Skeletal muscle cell (primary cell): ENCODE results near the gene HCAR2.
"Not testable (repeated sequence)": the region's sequence is repeated elsewhere in the genome, so short reads cannot be mapped to it uniquely, and the experiment has no call there.

Source experiments
- DNase-seq: peaks from one replicate; pipeline ENCODE4 v3.0.0-alpha.2; 2010; ENCODE audit warnings: low read depth
- H3K4me3 ChIP-seq: 2 replicates; pipeline ENCODE4 v1.5.1; 2011; ENCODE audit warnings: low read depth, mild to moderate bottlenecking, control low read depth, low read length, moderate library complexity

The HCAR2 gene

DNA sequence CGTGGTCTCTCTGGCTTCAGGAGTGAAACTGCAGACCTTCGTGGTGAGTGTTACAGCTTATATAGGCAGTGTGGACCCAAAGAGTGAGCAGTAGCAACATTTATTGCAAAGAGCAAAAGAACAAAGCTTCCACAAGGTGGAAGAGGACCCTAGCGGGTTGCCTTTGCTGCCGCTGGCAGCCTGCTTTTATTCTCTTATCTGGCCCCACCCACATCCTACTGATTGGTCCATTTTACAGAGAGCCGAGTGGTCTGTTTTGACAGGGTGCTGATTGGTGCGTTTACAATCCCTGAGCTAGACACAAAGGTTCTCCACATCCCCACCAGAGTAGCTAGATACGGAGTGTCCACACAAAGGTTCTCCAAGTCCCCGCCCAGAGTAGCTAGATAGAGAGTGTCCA lies 27.1 kb downstream of the HCAR2 start:
- not testable (repeated sequence) for H3K4me3 ChIP-seq, DNase-seq

DNA sequence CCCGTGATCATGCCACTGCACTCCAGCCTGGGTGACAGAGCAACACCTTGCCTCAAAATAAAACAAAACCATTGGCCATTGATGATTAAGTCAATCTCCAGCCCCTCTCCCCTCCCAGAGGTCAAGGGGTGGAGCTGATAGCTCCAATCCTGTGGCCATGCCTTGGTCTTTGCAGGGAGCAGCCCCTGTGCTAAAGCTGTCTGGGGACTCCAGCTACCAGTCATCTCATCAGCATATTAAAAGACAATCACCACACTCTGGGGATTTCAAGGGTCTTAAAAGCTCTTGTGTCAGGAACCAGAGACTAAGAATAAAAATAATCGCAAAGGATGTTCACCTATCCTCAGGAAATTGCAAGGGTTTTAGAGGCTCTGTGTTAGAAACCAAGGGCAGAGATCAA lies 30.6 kb downstream of the HCAR2 start:
- no peak overlapping the region for H3K4me3 ChIP-seq
- DNase-seq = no peak

DNA sequence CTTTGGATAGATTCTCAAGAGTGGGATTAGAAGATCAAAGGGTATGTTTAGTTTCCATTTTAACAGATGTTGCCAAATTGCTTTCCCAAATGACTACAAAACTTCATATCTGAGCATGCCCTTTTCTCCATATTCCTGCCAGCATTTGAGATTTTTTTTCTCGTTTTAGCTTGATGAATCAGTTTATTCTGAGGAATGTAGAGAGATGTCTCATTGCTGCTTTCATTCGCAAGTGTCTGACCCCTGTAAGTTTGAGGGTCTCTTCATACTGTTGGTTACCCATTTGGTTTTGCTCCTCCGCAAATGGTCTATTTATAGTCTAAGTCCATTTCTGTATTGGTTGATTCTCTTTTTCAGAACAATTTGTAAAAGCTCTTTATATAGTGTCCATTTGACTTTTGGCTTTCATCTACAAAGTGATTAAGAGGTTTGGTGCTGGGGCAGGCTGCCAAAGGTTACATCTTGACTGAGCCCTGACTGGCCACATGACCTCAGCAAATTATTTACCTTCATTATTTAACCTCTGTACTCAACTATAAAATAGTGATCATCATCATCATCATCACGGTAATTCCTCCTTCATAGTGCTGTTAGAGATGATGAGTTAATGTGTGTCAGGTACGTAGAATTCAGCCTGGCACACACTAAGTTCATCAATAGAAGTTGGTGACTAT lies 33.6 kb downstream of the HCAR2 start:
- DNase-seq = peak; percentile 52

DNA sequence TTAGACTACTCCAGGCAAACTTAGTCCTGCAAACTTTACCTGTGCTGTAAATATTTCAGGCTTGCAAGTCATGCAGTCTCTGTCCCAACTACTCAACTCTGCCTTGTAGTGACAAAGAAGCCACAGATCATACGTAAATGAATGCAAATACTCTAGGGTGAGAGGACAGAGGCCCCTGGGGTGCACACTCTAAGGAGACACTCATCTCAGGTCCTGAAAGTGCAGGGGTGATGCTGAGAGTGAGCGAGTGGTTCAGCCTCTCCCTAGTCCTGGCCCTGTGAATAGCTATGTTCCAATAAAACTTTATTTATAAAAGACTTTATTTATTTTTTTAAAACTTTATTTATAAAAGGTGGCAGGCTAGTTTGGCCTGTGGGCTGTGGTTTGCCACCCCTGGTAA lies 34.9 kb downstream of the HCAR2 start:
- DNase-seq = no peak

More for the DNA sequence above, 33.6 kb downstream of the HCAR2 start:
- H3K4me3 ChIP-seq = no peak overlapping the region

DNA sequence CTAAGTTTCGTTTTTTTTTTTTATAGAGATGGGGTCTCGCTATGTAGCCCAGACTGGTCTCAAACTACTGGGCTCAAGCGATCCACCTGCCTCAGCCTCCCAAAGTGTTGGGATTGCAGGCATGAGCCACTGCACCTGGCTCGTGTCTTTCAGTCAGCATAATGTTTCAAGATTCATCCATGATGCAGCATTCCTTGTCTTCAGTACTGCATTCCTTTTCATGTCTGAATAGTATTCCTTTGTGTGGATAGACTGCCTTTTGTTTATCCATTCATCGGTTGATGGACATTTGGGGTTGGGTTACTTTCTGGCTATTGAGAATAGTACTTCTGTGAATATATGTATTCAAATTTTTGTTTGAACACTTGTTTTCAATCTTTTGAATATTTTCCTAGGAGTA lies 37.4 kb downstream of the HCAR2 start:
- no peak for DNase-seq
- H3K4me3 ChIP-seq = no peak overlapping the region

More for the DNA sequence above, 34.9 kb downstream of the HCAR2 start:
- H3K4me3 ChIP-seq = no peak overlapping the region

DNA sequence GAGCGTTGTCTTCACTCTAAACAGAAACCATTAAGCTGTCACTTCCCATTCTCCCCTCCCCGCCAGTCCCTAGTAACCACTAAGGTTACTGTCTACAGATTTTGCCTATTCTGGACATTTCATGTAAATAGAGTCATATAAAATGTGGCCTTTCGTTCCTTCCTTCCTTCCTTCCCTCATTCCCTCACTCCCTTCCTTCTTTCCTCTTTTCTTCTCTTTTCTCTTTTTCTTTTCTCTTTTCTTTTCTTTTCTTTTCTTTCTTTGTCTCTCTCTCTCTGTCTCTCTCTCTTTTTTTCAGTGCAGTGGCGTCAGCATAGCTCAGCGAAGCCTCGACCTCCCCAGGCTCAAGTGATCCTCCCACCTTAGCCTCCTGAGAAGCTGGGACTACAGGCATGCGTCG lies 37.8 kb downstream of the HCAR2 start:
- DNase-seq = no peak
- no peak overlapping the region for H3K4me3 ChIP-seq

DNA sequence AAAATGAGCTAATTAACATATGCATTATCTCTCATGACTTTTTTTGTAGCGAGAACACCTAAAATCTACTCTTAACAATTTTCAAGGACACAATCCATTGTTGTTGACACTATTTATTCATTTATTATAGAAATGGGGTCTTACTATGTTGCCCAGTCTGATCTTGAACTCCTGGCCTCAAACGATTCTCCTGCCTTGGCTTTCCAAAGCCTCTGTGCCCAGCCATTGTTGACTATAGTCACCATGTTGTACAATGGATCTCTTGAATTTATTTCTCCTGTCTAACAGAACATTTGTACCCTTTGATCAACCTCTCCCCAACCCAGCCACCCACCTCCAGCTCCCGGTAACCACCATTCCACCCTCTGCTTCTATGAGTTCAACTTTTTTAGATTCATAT lies 41.2 kb downstream of the HCAR2 start:
- H3K4me3 ChIP-seq = no peak overlapping the region
- no peak for DNase-seq

DNA sequence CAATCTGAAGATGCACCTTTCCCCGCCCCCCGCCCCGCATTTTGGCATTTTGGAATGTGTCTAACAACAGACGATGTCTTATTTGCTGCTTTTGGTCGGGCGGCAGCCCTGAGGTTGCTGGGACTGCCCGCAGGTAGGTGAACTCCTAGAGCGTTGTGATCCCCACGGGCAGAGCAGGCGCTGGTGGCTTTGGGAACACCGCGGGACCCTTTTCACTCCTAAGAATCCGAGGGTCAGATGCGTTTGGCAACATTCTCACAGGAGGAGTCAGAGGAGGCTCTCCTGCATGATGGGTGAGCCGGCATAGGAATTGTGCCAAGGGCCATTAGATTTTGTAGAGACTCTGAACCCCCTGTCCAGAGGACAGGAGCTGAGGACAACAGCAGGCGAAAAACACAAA lies 41.9 kb downstream of the HCAR2 start:
- DNase-seq = no peak
- no peak overlapping the region for H3K4me3 ChIP-seq

DNA sequence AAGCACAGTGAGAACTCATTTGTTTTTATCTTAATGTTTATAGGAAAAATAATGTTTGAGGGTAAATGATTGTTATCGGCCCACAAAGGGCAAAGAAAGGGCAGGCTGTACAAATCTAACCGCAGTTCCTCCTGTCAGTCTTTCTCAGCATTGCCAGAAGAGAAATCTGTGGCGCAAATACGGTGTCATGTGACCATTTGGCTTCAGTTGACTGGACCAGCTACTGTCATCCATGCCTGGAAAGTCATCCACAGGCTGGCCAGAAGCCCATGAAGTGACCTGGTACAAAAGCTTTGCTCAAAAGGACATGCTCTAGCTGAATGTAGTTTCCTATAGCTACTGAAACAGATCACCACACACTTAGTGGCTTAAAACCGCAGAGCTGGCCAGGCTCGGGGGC lies 43.6 kb downstream of the HCAR2 start:
- no peak for DNase-seq
- H3K4me3 ChIP-seq = no peak overlapping the region

DNA sequence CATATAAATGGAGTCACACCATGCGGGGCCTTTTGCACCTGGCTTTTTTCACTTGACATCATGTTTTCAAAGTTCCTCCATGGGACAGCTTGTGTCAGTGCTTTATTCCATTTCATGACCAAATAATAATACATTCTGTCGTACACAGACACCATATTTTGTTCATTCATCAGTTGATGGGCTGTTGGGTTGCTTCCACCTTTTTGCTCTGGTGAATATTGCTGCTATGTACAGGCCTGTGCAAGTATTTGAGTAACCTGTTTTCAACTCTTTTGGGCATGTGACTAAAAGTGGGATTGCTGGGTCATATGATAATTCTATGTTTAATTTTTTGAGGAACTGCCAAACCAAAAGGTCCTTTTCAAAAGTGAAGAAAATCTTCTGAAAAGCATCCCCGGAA lies 46.9 kb downstream of the HCAR2 start:
- DNase-seq = no peak
- H3K4me3 ChIP-seq = no peak overlapping the region

DNA sequence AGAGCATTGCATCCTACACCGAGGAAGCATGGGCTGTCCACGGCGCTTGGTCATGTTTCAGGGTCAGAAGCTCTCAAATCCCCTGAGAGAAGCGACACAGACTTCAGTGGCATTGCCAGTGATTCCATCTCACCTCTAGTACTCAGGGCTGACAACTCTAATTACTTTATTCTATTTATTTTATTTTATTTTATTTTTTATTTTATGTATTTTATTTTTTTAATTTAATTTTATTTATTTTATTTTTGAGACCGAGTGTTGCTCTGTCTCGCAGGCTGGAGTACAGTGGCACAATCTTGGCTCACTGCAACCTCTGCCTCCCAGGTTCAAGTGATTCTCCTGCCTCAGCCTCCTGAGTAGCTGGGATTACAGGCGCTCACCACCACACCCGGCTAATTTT lies 49.9 kb downstream of the HCAR2 start:
- not testable (repeated sequence) for DNase-seq, H3K4me3 ChIP-seq

DNA sequence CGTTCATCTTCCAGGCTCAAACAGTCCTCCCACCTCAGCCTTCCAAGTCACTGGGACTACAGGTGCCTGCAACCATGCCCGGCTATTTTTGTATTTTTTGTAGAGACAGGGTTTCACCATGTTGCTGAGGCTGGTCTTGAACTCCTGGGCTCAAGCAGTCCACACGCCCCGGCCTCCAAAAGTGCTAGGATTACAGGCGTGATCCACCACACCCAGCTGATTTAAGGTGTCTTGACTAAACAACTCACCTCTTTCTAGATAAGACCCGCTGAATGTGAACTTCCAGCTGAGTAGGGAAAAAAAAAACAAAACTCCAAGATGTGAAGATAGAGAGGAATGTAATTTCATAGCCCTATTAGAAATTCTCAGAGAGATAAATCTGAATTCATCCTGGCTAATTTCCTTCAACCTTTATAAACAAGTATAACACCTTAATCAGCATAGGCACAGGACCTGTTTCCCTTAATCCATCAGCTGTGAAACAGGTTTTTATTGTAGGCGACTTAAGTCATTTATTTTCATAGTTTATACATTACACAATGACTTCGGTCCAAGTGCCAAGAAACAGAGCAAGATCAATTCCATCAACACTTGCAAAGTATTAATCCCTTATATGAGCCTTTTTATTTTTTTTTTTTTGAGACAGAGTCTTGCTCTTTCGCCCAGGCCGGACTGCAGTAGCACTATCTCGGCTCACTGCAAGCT lies 51.5 kb downstream of the HCAR2 start:
- no peak overlapping the region for H3K4me3 ChIP-seq
- no peak for DNase-seq
